WTC11 (cell line): ENCODE data around the gene TBCCD1. TPM values are rescaled to one million over a fixed set of nuclear protein-coding genes. Genes with fewer than 3 reads are reported as not detected.

Source experiments
- ATAC-seq: fragments of 200-7000 bp; cut with Tn5 transposase; 2 replicates; pipeline ENCODE4 v1.10.0; 2021; ENCODE audit warnings: mild to moderate bottlenecking, moderate library complexity
- CTCF ChIA-PET: fragments of 300-600 bp; sonication (Branson Sonifier 250); formaldehyde crosslinking; loops from one replicate; lab custom pipeline; 2021; ENCODE audit warnings: antibody characterized with exemption; lab: Charles Lee
- POLR2A ChIA-PET: fragments of 350-600 bp; sonication (Branson Sonifier 250); formaldehyde crosslinking; loops from one replicate; lab custom pipeline; 2021; ENCODE audit warnings: antibody characterized with exemption; lab: Charles Lee
- DNase-seq: peaks from one replicate; pipeline ENCODE4 v3.0.0; 2021; ENCODE audit warnings: low spot score
- H3K27ac Mint-ChIP-seq: 2 replicates; pipeline ENCODE4 v1.8.0; 2021; ENCODE audit warnings: mixed read lengths
- H3K27me3 Mint-ChIP-seq: 2 replicates; pipeline ENCODE4 v1.8.0; 2021; ENCODE audit warnings: low read depth, mild to moderate bottlenecking, moderate library complexity, mixed read lengths
- H3K36me3 Mint-ChIP-seq: 2 replicates; pipeline ENCODE4 v1.8.0; 2021; ENCODE audit warnings: mixed read lengths
- H3K4me1 Mint-ChIP-seq: 2 replicates; pipeline ENCODE4 v1.8.0; 2022; ENCODE audit warnings: mixed read lengths
- H3K4me3 Mint-ChIP-seq: 2 replicates; pipeline ENCODE4 v1.8.0; 2021; ENCODE audit warnings: mild to moderate bottlenecking, moderate library complexity, mixed read lengths
- H3K9me3 Mint-ChIP-seq: 2 replicates; pipeline ENCODE4 v1.8.0; 2021; ENCODE audit warnings: mixed read lengths
- AR ChIP-seq: fragments of 250-450 bp; sonication (Bioruptor Pico); IDR thresholded peaks from 2 replicates; pipeline ENCODE4 v1.9.0; 2021; ENCODE audit warnings: mild to moderate bottlenecking
- ARID4B ChIP-seq: sonication (generic); formaldehyde crosslinking; IDR thresholded peaks from 2 replicates; pipeline ENCODE4 v1.8.0; 2023; ENCODE audit warnings: missing genetic modification reagents, mild to moderate bottlenecking, borderline replicate concordance
- CREM ChIP-seq: sonication (generic); formaldehyde crosslinking; IDR thresholded peaks from 2 replicates; pipeline ENCODE4 v1.8.1; 2022; ENCODE audit warnings: mild to moderate bottlenecking, missing genetic modification reagents, moderate library complexity
- ETV6 ChIP-seq: sonication (generic); formaldehyde crosslinking; IDR thresholded peaks from 2 replicates; pipeline ENCODE4 v1.8.1; 2022; ENCODE audit warnings: mild to moderate bottlenecking, missing genetic modification reagents
- FOXP4 ChIP-seq: sonication (generic); formaldehyde crosslinking; IDR thresholded peaks from 2 replicates; pipeline ENCODE4 v1.8.0; 2022; ENCODE audit warnings: mild to moderate bottlenecking, missing genetic modification reagents
- MYBL2 ChIP-seq: sonication (generic); formaldehyde crosslinking; IDR thresholded peaks from 2 replicates; pipeline ENCODE4 v1.8.1; 2023; ENCODE audit warnings: mild to moderate bottlenecking, moderate library complexity, missing genetic modification reagents
- NFYB ChIP-seq: sonication (generic); formaldehyde crosslinking; conservative IDR thresholded peaks from 2 replicates; pipeline ENCODE4 v1.8.0; 2022; ENCODE audit warnings: low read depth, missing genetic modification reagents
- PREB ChIP-seq: sonication (generic); formaldehyde crosslinking; IDR thresholded peaks from 2 replicates; pipeline ENCODE4 v1.8.1; 2022; ENCODE audit warnings: mild to moderate bottlenecking, missing genetic modification reagents, moderate library complexity, borderline replicate concordance
- TCF7 ChIP-seq: sonication (generic); formaldehyde crosslinking; IDR thresholded peaks from 2 replicates; pipeline ENCODE4 v1.8.0; 2022; ENCODE audit warnings: mild to moderate bottlenecking, low read depth, missing genetic modification reagents, moderate library complexity
- TEAD1 ChIP-seq: sonication (generic); formaldehyde crosslinking; IDR thresholded peaks from 2 replicates; pipeline ENCODE4 v1.8.0; 2022; ENCODE audit warnings: mild to moderate bottlenecking, missing genetic modification reagents
- ZBTB21 ChIP-seq: sonication (generic); formaldehyde crosslinking; IDR thresholded peaks from 2 replicates; pipeline ENCODE4 v1.8.1; 2023; ENCODE audit warnings: mild to moderate bottlenecking, missing genetic modification reagents, borderline replicate concordance
- ZNF416 ChIP-seq: fragments of 250-450 bp; sonication (Bioruptor Pico); IDR thresholded peaks from 2 replicates; pipeline ENCODE4 v1.9.0; 2021; ENCODE audit warnings: mild to moderate bottlenecking, inconsistent platforms
- ZNF425 ChIP-seq: fragments of 250-450 bp; sonication (Bioruptor Pico); conservative IDR thresholded peaks from 2 replicates; pipeline ENCODE4 v1.9.0; 2021; ENCODE audit warnings: mild to moderate bottlenecking
- total RNA-seq: library from RNA; stranded (reverse); gene quantifications from 3 replicates; pipeline ENCODE4 v1.2.3, GENCODE V29; 2021

Gene TBCCD1
- total RNA-seq, 1 experiment from 2014 or later, result 10.6 TPM

- TF ChIP-seq ZNF425 (CRISPR knock-in tag) (no peak), ZBTB21 (CRISPR knock-in tag) (no peak), ARID4B (CRISPR knock-in tag) (no peak), MYBL2 (CRISPR knock-in tag) (no peak), PREB (CRISPR knock-in tag) (no peak), CREM (CRISPR knock-in tag) (no peak)
Measured at GRCh38 chr3:186582541-186582940, 15.4 kb upstream of the TBCCD1 start (continued).

- ChIA-PET CTCF (interaction anchor here (1.5 kb wide), 1 partner anchor 36 kb away, joined by 5 read pairs; no protein-coding TSS in a partner anchor), POLR2A (no interaction called here)
- no peak for TF ChIP-seq ZNF416 (CRISPR knock-in tag)
- TF ChIP-seq MYBL2 (CRISPR knock-in tag), result no peak
- no peak for TF ChIP-seq ETV6 (CRISPR knock-in tag)
- TF ChIP-seq TEAD1, result no peak
- no peak for TF ChIP-seq AR (CRISPR knock-in tag)
- no peak for TF ChIP-seq TCF7 (CRISPR knock-in tag)
- no peak for TF ChIP-seq NFYB
- TF ChIP-seq FOXP4, result no peak
- H3K27me3 Mint-ChIP-seq, result no peaks in the 10 kb centered on the region
- no peaks in the 10 kb centered on the region for H3K9me3 Mint-ChIP-seq
- H3K4me3 Mint-ChIP-seq, result no peak overlapping the region
- peaks cover 79% of the 10 kb centered on the region for H3K36me3 Mint-ChIP-seq
- no peak overlapping the region for H3K27ac Mint-ChIP-seq
- H3K4me1 Mint-ChIP-seq, result no peaks in the 10 kb centered on the region
- DNase-seq (no peak), ATAC-seq (no peak)
Measured at GRCh38 chr3:186580785-186581184, 13.6 kb upstream of the TBCCD1 start.
